OCI-LY3 (cell line): ENCODE results near the gene MYH9.

Experiments used
- H2AFZ ChIP-seq: fragments of 200-600, 300-600 bp; shearing (Covaris generic); 2 replicates; pipeline ENCODE4 v1.6.0; 2014; ENCODE audit warnings: antibody characterized with exemption, low read depth, low read length
- H3K27ac ChIP-seq: fragments of 200-600, 300-600 bp; sonication (generic); 2 replicates; pipeline ENCODE4 v1.5.1; 2014; ENCODE audit warnings: mild to moderate bottlenecking, low read length, moderate library complexity, mixed read lengths
- H3K27me3 ChIP-seq: fragments of 200-600, 300-600 bp; sonication (generic); 2 replicates; pipeline ENCODE4 v1.6.1; 2014; ENCODE audit warnings: low read depth, low read length, mixed read lengths
- H3K36me3 ChIP-seq: fragments of 200-600, 300-600 bp; sonication (generic); replicated peaks from 2 replicates; pipeline ENCODE3; 2014; ENCODE audit warnings: low read depth, low read length, mixed read lengths
- H3K4me1 ChIP-seq: fragments of 300-600, 200-600 bp; sonication (generic); 2 replicates; pipeline ENCODE4 v1.6.1; 2014; ENCODE audit warnings: low read length, mixed read lengths
- H3K4me2 ChIP-seq: fragments of 200-600, 300-600 bp; sonication (generic); 2 replicates; pipeline ENCODE4 v1.6.1; 2014; ENCODE audit warnings: low read length, mixed read lengths
- H3K4me3 ChIP-seq: fragments of 300-600, 200-600 bp; sonication (generic); 2 replicates; pipeline ENCODE4 v1.5.1; 2014; ENCODE audit warnings: antibody characterized with exemption, mild to moderate bottlenecking, low read length, moderate library complexity
- H3K79me2 ChIP-seq: fragments of 300-600, 200-600 bp; shearing (Covaris generic); 2 replicates; pipeline ENCODE4 v1.6.1; 2014; ENCODE audit warnings: mild to moderate bottlenecking, low read length, mixed read lengths
- H3K9ac ChIP-seq: fragments of 300-600, 200-600 bp; shearing (Covaris generic); 2 replicates; pipeline ENCODE4 v1.6.0; 2014; ENCODE audit warnings: mild to moderate bottlenecking, low read length, moderate library complexity
- H3K9me3 ChIP-seq: fragments of 200-600, 300-600 bp; shearing (Covaris generic); 2 replicates; pipeline ENCODE4 v1.6.1; 2014; ENCODE audit warnings: low read length, mixed read lengths; ENCODE audit not compliant: insufficient read depth
- H4K20me1 ChIP-seq: fragments of 200-600, 300-600 bp; sonication (generic); 2 replicates; pipeline ENCODE4 v1.6.1; 2016; ENCODE audit warnings: low read length, mixed read lengths; ENCODE audit not compliant: insufficient read depth
- CTCF ChIP-seq: fragments of 200-600, 300-600 bp; sonication (generic); IDR thresholded peaks from 2 replicates; pipeline ENCODE4 v1.5.1; 2014; ENCODE audit warnings: antibody characterized with exemption, low read length, low read depth
- EZH2phosphoT487 ChIP-seq: fragments of 200-600 bp; shearing (Covaris generic); IDR thresholded peaks from 2 replicates; pipeline ENCODE4 v1.6.1; 2018; ENCODE audit warnings: antibody characterized with exemption, mixed run types, low read depth

MYH9 gene

GRCh38 chr22:36319595-36320497, 67.9 kb downstream of the MYH9 start:
- Histone ChIP-seq H3K4me3 (no peak overlapping the region), H3K27ac (no peak overlapping the region), H3K4me2 (no peak overlapping the region), H3K79me2 (peaks cover 24% of the 10 kb centered on the region; the same call in 1 of the 2 replicates), H4K20me1 (0 out of 2 replicates have a peak, but pooled peaks cover 15% of the 10 kb centered on the region), H3K9ac (no peak overlapping the region), H3K4me1 (no peaks in the 10 kb centered on the region), H3K27me3 (no peaks in the 10 kb centered on the region), H2AFZ (no peak overlapping the region), H3K36me3 (peaks cover 90% of the 10 kb centered on the region), H3K9me3 (no peaks in the 10 kb centered on the region)
- TF ChIP-seq CTCF (no peak), EZH2phosphoT487 (no peak)

- H3K27ac ChIP-seq = no peak overlapping the region
- H3K9me3 ChIP-seq = no peaks in the 10 kb centered on the region
- H2AFZ ChIP-seq = no peak overlapping the region
- TF ChIP-seq CTCF (no peak), EZH2phosphoT487 (no peak)
- H3K79me2 ChIP-seq = peaks cover 11% of the 10 kb centered on the region; the same call in 1 of the 2 replicates
- H3K4me1 ChIP-seq = no peaks in the 10 kb centered on the region
- H3K4me3 ChIP-seq = no peak overlapping the region
- H3K9ac ChIP-seq = no peak overlapping the region
- peaks cover 88% of the 10 kb centered on the region for H3K36me3 ChIP-seq
- H3K4me2 ChIP-seq = no peak overlapping the region
- H4K20me1 ChIP-seq = peaks cover 17% of the 10 kb centered on the region; the same call in 1 of the 2 replicates
- no peaks in the 10 kb centered on the region for H3K27me3 ChIP-seq
Measured at GRCh38 chr22:36318442-36318841, 69.3 kb downstream of the MYH9 start.

- Histone ChIP-seq H3K36me3 (peaks cover 83% of the 10 kb centered on the region), H3K4me1 (no peaks in the 10 kb centered on the region), H3K79me2 (peaks cover 6% of the 10 kb centered on the region; the same call in 1 of the 2 replicates), H3K27me3 (no peaks in the 10 kb centered on the region), H2AFZ (no peak overlapping the region), H3K9ac (no peak overlapping the region), H3K9me3 (no peaks in the 10 kb centered on the region), H3K4me3 (no peak overlapping the region), H3K27ac (no peak overlapping the region), H3K4me2 (no peak overlapping the region), H4K20me1 (peaks cover 11% of the 10 kb centered on the region; the same call in 1 of the 2 replicates)
- no peak for TF ChIP-seq EZH2phosphoT487
- TF ChIP-seq CTCF = no peak
Measured at GRCh38 chr22:36317658-36318271, 70.0 kb downstream of the MYH9 start.

GRCh38 chr22:36316419-36316818, 71.3 kb downstream of the MYH9 start:
- Histone ChIP-seq H4K20me1 (peaks cover 8% of the 10 kb centered on the region; the same call in 1 of the 2 replicates), H3K9me3 (no peaks in the 10 kb centered on the region), H2AFZ (no peak overlapping the region), H3K4me3 (no peak overlapping the region), H3K9ac (no peak overlapping the region), H3K4me1 (no peaks in the 10 kb centered on the region), H3K27me3 (no peaks in the 10 kb centered on the region), H3K4me2 (no peak overlapping the region), H3K36me3 (peaks cover 82% of the 10 kb centered on the region), H3K27ac (no peak overlapping the region), H3K79me2 (peaks cover 15% of the 10 kb centered on the region)
- TF ChIP-seq CTCF (no peak), EZH2phosphoT487 (no peak)
